HG03558 (cell line): ENCODE data around the gene C17orf67.

Source experiments
- ATAC-seq: cut with Tn5 transposase; IDR thresholded peaks from one replicate; pipeline ENCODE4 v1.9.1; 2021; ENCODE audit warnings: moderate number of reproducible peaks; ENCODE audit not compliant: unreplicated experiment; ENCODE audit errors: extremely low read depth

The C17orf67 gene

GRCh38 chr17:56810343-56810742, 23.4 kb downstream of the C17orf67 start:
- ATAC-seq: no peak

GRCh38 chr17:56809820-56810179, 23.9 kb downstream of the C17orf67 start:
- ATAC-seq: no peak

- no peak for ATAC-seq
Measured at GRCh38 chr17:56809106-56809819, 24.5 kb downstream of the C17orf67 start.

GRCh38 chr17:56808503-56808902, 25.2 kb downstream of the C17orf67 start:
- no peak for ATAC-seq

- ATAC-seq: no peak
Measured at GRCh38 chr17:56807723-56808122, 26.0 kb downstream of the C17orf67 start.

GRCh38 chr17:56806949-56807348, 26.8 kb downstream of the C17orf67 start:
- no peak for ATAC-seq

GRCh38 chr17:56804454-56804853, 29.3 kb downstream of the C17orf67 start:
- ATAC-seq: no peak

GRCh38 chr17:56803071-56803470, 30.6 kb downstream of the C17orf67 start:
- ATAC-seq: no peak

- ATAC-seq: no peak
Measured at GRCh38 chr17:56801459-56802178, 32.1 kb downstream of the C17orf67 start.

GRCh38 chr17:56798916-56799315, 34.8 kb downstream of the C17orf67 start:
- no peak for ATAC-seq

- no peak for ATAC-seq
Measured at GRCh38 chr17:56796536-56796935, 37.2 kb downstream of the C17orf67 start.

- ATAC-seq: no peak
Measured at GRCh38 chr17:56795221-56795865, 38.4 kb downstream of the C17orf67 start.

- ATAC-seq: no peak
Measured at GRCh38 chr17:56793957-56794356, 39.8 kb downstream of the C17orf67 start.

GRCh38 chr17:56793531-56793930, 40.2 kb downstream of the C17orf67 start:
- no peak for ATAC-seq

- ATAC-seq: no peak
Measured at GRCh38 chr17:56792267-56792666, 41.5 kb downstream of the C17orf67 start.

- ATAC-seq: peak; percentile 68
Measured at GRCh38 chr17:56786989-56787482, 46.7 kb downstream of the C17orf67 start.

GRCh38 chr17:56785997-56786680, 47.6 kb downstream of the C17orf67 start:
- ATAC-seq: no peak

- no peak for ATAC-seq
Measured at GRCh38 chr17:56785405-56785804, 48.3 kb downstream of the C17orf67 start.

GRCh38 chr17:56782338-56782737, 51.4 kb downstream of the C17orf67 start:
- no peak for ATAC-seq

GRCh38 chr17:56781906-56782305, 51.8 kb downstream of the C17orf67 start:
- ATAC-seq: no peak
